Heart left ventricle (tissue), 16 donors: ENCODE measurements around the gene ATG14. TPM values are rescaled to one million over a fixed set of nuclear protein-coding genes. Genes with fewer than 3 reads are reported as not detected.

Experiments
- ATAC-seq, 4 donors: fragments of 200-7000 bp; cut with Tn5 transposase; one replicate each; pipeline ENCODE4 v1.9.1; 2020 to 2022; ENCODE audit warnings: moderate library complexity in 4 of 4, mild to moderate bottlenecking in 3 of 4, moderate number of reproducible peaks in 1 of 4
- DNase-seq, 5 donors: peaks; one replicate each; pipeline ENCODE4 v3.0.0-alpha.2; 2020
- H3K27ac ChIP-seq, 12 donors: fragments of 200-600 bp; sonication (generic) in 4 of 12; one replicate each; pipeline versions ENCODE4 v1.5.0 to v1.8.0; 2016 to 2022; ENCODE audit warnings: mild to moderate bottlenecking in 2 of 12
- H3K27me3 ChIP-seq, 9 donors: fragments of 200-600 bp; sonication (generic) in 2 of 9; one replicate each; pipeline versions ENCODE4 v1.5.1 to v1.8.0; 2016 to 2022; ENCODE audit warnings: mild to moderate bottlenecking in 3 of 9
- H3K36me3 ChIP-seq, 9 donors: fragments of 200-600 bp; sonication (generic) in 2 of 9; one replicate each; pipeline versions ENCODE4 v1.5.0 to v1.8.0; 2018 to 2022; ENCODE audit warnings: mild to moderate bottlenecking in 2 of 9
- H3K4me1 ChIP-seq, 12 donors: fragments of 200-600 bp; sonication (generic) in 4 of 12; one replicate each; pipeline versions ENCODE4 v1.5.0 to v1.8.0; 2016 to 2022; ENCODE audit warnings: mild to moderate bottlenecking in 3 of 12
- H3K4me3 ChIP-seq, 12 donors: fragments of 200-600 bp; sonication (generic) in 4 of 12; one replicate each; pipeline versions ENCODE4 v1.5.0 to v1.8.0; 2017 to 2022; ENCODE audit warnings: mild to moderate bottlenecking in 9 of 12, moderate library complexity in 4 of 12
- H3K9me3 ChIP-seq, 12 donors: fragments of 200-600 bp; sonication (generic) in 4 of 12; one replicate each; pipeline versions ENCODE4 v1.5.0 to v1.8.0; 2016 to 2022; ENCODE audit warnings: mild to moderate bottlenecking in 1 of 12
- CTCF ChIP-seq, 12 donors: fragments of 200-600 bp; sonication (generic) in 4 of 12; IDR thresholded peaks; one replicate each; pipeline versions ENCODE4 v1.5.0 to v1.8.0; 2018 to 2022; ENCODE audit warnings: antibody characterized with exemption in 12 of 12, mild to moderate bottlenecking in 5 of 12
- POLR2A ChIP-seq, 2 donors: fragments of 450-650 bp; IDR thresholded peaks; one replicate each; pipeline ENCODE4 v1.6.1; 2017; ENCODE audit warnings: antibody characterized with exemption in 2 of 2, mild to moderate bottlenecking in 2 of 2, moderate library complexity in 2 of 2
- WGBS, 4 donors: extraction: QIAGEN DNeasy Blood & Tissue Kit in 2 of 4; methylation state at CpG; one replicate each; pipeline versions ENCODE4 v1.1.5 to v1.1.7; 2013 to 2018; 5-methylcytosine and 5-hydroxymethylcytosine counted together
- intact Hi-C, 10 donors: fragments of 100-400 bp; cut with DNase I; formaldehyde crosslinking; loops; one replicate each; pipeline versions ENCODE4 v1.11.1 to v1.14.2; 2022
- polyA plus RNA-seq, 2 donors: library from polyadenylated mRNA; stranded (reverse); fragments of 200-250 nt; gene quantifications; one replicate each; pipeline ENCODE4 v1.2.3, GENCODE V29; 2013
- total RNA-seq, 9 donors: library from RNA; depleted of rRNA in 2 of 9; stranded (reverse); fragments of >200 nt in 2 of 9; fragmentation: NEBNext Ultra II Directional in 3 of 9; extraction: Animal tissue kit (Norgen Biotek cat#: 25700) in 3 of 9; gene quantifications; one replicate each; pipeline versions ENCODE4 v1.1.0 to v1.2.4, GENCODE V29; 2016 to 2023
- donor health status: ischemic (EF 13 %, LVEDD 7.1; RV severe dilation, severe dysfunction).
- donor health status: healthy with polysubstance abuse.
- donor health status: DM: no; HTN: yes; CAD: no.
- donor health status: DM: no; HTN: no; CAD: no.
- donor health status: ischemic (EF 25% LVEDD 6.9; RV normal size, moderate dysfunction).
- donor health status: ischemic (EF 25% LVEDD 5.7; RV mildly dilated, moderate dysfunction).
- donor health status: healthy.
- donor health status: DM: yes; HTN: yes; CAD: no.
- donor health status: ischemic (EF 35%, LVEDD 5.7; RV mildly dilated, moderate dysfunction).
- donor health status: nonischemic (EF 11% LVEDD 7.7; RV severe dilation, severe dysfunction).
- donor health status: DM: yes; HTN: yes; CAD: no.
- donor health status: PGD.
- donor health status: ischemic (EF 29% LVEDD 5.4; RV normal size, mild dysfunction).
- donor health status: nonischemic (EF 23%, LVEDD 6.1; RV moderate dilation, normal function).

The ATG14 gene
- total and polyA plus RNA-seq, 11 donors = 5.9 to 16.2 (median 12.5) TPM

DNA sequence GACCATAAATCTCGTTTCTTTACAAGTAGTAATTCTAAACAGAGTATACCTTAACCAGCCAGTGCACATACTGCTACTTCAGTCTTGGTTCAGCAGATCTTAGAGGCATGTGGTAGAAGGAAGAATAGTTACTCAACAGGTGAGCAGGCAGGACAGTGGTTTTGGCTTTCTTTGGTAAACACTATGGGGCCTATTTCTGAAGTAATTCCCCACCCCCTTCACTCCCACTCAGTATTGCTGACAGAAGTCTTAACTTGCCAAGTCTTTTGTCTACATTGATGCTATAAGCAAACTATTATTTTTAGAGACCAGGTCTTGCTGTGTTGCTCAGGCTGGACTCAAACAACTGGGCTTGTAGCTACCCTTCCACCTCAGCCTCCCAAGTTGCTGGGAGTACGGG is 71.9 kb downstream of the ATG14 start:
- ATAC-seq = no peak
- TF ChIP-seq CTCF (IDR thresholded peaks at IDR 0.05) (no peak), POLR2A (IDR thresholded peaks at IDR 0.05) (no peak)
- H3K4me1 ChIP-seq = peaks cover 0 to 54% (median 28%) of the 10 kb centered on the region in 12 donors
- H3K36me3 ChIP-seq = no peaks in the 10 kb centered on the region
- H3K4me3 ChIP-seq = no peak overlapping the region
- H3K9me3 ChIP-seq = no peaks in the 10 kb centered on the region
- H3K27ac ChIP-seq = no peak overlapping the region
- intact Hi-C loops = no loop called here
- DNase-seq = no peak
- 59 to 64% (median 61%) methylated on average over 2 of the region's 2 CpGs for WGBS, 4 donors
- no peaks in the 10 kb centered on the region for H3K27me3 ChIP-seq

- no peak for TF ChIP-seq CTCF (IDR thresholded peaks at IDR 0.05)
- no peak for TF ChIP-seq POLR2A (IDR thresholded peaks at IDR 0.05)
- no peaks in the 10 kb centered on the region for H3K27me3 ChIP-seq
- no peak overlapping the region for H3K4me3 ChIP-seq
- intact Hi-C loops = no loop called here
- ATAC-seq = no peak
- peaks cover 0 to 72% (median 41%) of the 10 kb centered on the region in 12 donors for H3K4me1 ChIP-seq
- no peak for DNase-seq
- WGBS, 4 donors = 81 to 92% (median 86%) methylated on average over 3 of the region's 3 CpGs
- H3K27ac ChIP-seq = peak overlapping the region in 1 of 12 donors; percentile 43
- no peaks in the 10 kb centered on the region for H3K36me3 ChIP-seq
- no peaks in the 10 kb centered on the region for H3K9me3 ChIP-seq
These were observed 74.9 kb downstream of the ATG14 start for GRCh38 chr14:55336691-55337090.

- DNase-seq (no peak), ATAC-seq (no peak)
- no peaks in the 10 kb centered on the region for H3K36me3 ChIP-seq
- H3K4me1 ChIP-seq = peaks cover 0 to 67% (median 41%) of the 10 kb centered on the region in 12 donors
- H3K9me3 ChIP-seq = no peaks in the 10 kb centered on the region
- 37 to 61% (median 57%) methylated on average over 2 of the region's 2 CpGs for WGBS, 4 donors
- no peak overlapping the region for H3K4me3 ChIP-seq
- intact Hi-C loops = no loop called here
- H3K27me3 ChIP-seq = no peaks in the 10 kb centered on the region
- H3K27ac ChIP-seq = peak overlapping the region in 1 of 12 donors; percentile 43
- TF ChIP-seq POLR2A (IDR thresholded peaks at IDR 0.05) (no peak), CTCF (IDR thresholded peaks at IDR 0.05) (no peak)
These were observed 75.5 kb downstream of the ATG14 start for GRCh38 chr14:55336162-55336561.

DNA sequence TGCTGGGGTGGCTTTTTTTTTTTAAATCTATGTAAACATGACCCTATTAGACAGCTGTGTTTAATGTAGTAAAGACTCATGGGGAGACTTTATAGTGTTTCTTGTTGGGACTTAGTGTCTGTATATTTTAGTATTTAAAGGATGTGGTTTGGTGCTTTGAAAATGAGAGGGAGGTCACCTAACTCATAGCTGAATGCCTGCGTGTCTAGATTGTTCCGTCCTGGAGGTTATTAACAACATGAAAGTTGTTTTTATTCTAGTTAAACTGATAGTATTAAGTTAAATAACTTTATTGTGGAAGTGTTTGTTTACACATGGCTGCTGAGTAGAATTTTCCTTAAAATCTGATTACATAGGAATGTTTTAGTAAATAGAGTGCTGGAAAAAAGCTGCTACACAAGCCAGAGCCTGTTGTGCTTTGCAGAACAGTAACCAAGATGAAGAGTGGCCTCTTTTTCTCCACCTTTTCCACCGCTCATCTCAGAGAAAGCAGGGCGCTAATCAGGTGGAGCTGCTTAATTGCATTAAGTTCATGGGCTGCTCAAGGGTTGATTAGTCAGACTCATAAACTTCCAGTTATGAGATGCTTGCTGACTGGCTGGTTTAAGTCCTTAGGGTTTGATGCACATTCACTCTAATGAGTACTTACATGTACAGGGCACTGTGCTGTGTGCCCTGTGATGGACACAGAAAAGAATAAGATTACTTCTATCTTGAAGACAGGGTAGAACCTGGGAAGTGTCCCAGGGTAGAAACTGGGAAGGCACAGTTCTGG is 77.7 kb downstream of the ATG14 start:
- Histone ChIP-seq H3K27me3 (no peaks in the 10 kb centered on the region), H3K27ac (peak overlapping the region in 2 of 12 donors; percentile 15 to 66), H3K4me1 (peaks cover 0 to 73% (median 35%) of the 10 kb centered on the region in 12 donors), H3K9me3 (no peaks in the 10 kb centered on the region), H3K4me3 (no peak overlapping the region), H3K36me3 (no peaks in the 10 kb centered on the region)
- intact Hi-C loops = no loop called here
- TF ChIP-seq POLR2A (IDR thresholded peaks at IDR 0.05) (no peak), CTCF (IDR thresholded peaks at IDR 0.05) (no peak)
- 79 to 89% (median 82%) methylated on average over 4 of the region's 4 CpGs for WGBS, 4 donors
- peak in 1 of 4 donors; percentile 20 for ATAC-seq
- DNase-seq = no peak
